Central memory CD4-positive, alpha-beta T cell (primary cell): Measurements from ENCODE around the gene SCRG1.

Experiments used
- DNase-seq: peaks from one replicate; pipeline ENCODE4 v3.0.0; 2022

Gene SCRG1

DNA sequence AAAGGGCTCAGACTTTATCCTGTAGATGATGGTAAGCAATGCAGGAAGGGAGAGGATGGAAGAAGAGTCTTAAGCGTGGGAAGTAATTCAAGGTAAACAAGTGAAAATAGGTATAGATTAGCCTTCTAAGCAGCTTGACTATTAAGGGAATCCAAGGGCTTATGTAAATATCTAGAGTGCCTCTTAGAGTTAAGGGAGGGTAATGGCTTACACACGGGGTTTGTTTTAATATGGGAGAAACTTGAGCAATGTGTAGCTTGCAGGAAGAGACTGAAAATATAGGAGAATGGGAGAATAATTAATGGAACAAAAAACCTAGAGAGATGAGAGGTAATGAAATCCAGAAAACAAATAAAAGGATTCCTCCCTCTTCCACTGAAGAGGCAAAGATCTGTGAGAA lies 41.0 kb downstream of the SCRG1 start:
- DNase-seq: no peak

DNA sequence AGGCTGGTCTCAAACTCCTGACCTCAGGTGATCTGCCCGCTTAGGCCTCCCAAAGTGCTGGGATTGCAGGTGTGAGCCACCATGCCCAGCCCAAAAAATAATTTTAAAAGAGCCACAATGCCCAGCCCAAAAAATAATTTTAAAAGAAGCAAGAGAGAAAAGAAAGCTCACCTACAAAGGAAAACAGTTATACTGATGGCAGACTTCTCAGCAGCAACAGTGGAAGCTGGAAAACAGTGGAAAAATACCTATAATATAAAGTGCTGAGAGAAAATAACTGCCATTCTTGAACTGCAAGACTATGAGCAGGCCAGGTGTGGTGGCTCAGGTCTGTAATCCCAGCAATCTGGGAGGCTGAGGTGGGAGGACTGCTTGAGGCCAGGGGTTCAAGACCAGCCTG lies 51.4 kb downstream of the SCRG1 start:
- no peak for DNase-seq

DNA sequence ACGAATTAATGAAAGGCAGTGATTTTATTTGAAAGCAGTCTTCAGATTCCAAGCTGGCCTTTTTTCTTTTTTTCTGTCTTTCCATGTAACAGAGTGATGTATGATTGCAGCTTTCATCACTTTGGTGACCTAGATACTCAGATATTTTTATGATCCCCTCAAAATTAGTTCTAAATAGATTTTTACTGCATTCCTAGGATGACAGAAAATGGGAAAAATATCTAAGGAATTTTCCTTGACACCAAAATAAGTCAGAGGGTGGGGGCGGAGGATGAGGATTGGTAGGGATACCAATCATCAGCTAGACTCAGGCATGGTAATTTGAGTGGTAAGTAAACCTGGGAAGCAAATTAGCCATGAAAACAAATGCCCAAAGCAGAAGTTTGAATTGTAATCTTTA lies 52.8 kb downstream of the SCRG1 start:
- DNase-seq: no peak

DNA sequence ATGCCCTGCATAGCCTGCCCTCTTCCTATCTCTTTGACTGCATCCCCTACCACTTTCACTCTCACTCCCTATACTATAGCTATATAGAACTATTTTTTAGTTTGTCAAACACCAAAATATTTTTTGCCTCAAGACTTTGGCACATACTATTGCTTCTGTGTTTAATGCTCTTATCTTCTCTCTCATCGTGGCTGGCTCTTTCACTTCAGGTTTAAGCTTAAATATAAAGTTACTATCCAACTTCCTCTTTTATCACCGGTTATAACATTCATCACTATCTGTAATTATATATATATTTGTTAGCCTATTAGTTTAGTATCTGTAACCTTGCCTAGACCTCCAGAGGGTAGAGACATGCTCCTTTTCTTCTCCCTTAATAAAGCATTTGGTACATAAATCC lies 53.3 kb downstream of the SCRG1 start:
- no peak for DNase-seq

- DNase-seq: no peak
Observed at GRCh38 chr4:173343832-173344397, 55.0 kb downstream of the SCRG1 start.

- DNase-seq: no peak
Observed at GRCh38 chr4:173337463-173337862, 61.5 kb downstream of the SCRG1 start.

GRCh38 chr4:173334891-173335752 lies 63.8 kb downstream of the SCRG1 start:
- DNase-seq: no peak
